Measurements from ENCODE around the gene ZBTB42.
A peak's percentile ranks its signal among the peaks of the same experiment; 100 is the strongest.

The ZBTB42 gene

GRCh38 chr14:104805326-104805678 lies 4.4 kb downstream of the ZBTB42 start (continued):
- TF ChIP-seq, protein P1, sequence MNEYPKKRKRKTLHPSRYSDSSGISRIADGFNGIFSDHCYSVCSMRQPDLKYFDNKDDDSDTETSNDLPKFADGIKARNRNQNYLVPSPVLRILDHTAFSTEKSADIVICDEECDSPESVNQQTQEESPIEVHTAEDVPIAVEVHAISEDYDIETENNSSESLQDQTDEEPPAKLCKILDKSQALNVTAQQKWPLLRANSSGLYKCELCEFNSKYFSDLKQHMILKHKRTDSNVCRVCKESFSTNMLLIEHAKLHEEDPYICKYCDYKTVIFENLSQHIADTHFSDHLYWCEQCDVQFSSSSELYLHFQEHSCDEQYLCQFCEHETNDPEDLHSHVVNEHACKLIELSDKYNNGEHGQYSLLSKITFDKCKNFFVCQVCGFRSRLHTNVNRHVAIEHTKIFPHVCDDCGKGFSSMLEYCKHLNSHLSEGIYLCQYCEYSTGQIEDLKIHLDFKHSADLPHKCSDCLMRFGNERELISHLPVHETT (tag by site-specific recombination; IDR thresholded peaks at IDR 0.05), result peak; percentile 75

- Histone ChIP-seq H3K4me3 (ENCODE audit: low read depth, low read length) (no peak overlapping the region), H3K9me3 (ENCODE audit: control insufficient read depth, insufficient read depth, low read depth, low read length) (no peaks in the 10 kb centered on the region), H3K27ac (ENCODE audit: extremely low read depth, low read depth, low read length) (no peak overlapping the region), H3K4me1 (ENCODE audit: control insufficient read depth, insufficient read depth, low read length) (peaks cover 9% of the 10 kb centered on the region), H3K36me3 (ENCODE audit: control insufficient read depth in 2 of 2, insufficient read depth in 1 of 2, low read length in 2 of 2) (no peaks in the 10 kb centered on the region)
- peak; percentile 71; the same call in 1 of the 2 replicates for TF ChIP-seq ZSCAN5A (tag by site-specific recombination; IDR thresholded peaks at IDR 0.05)
- 0 out of 2 replicates have a peak, but pooled peaks have one; percentile 32 for TF ChIP-seq KLF8 (tag by site-specific recombination; IDR thresholded peaks at IDR 0.05)
- no peak for TF ChIP-seq ZNF391 (tag by site-specific recombination; IDR thresholded peaks at IDR 0.05; ENCODE audit: borderline replicate concordance, low read depth)
- TF ChIP-seq ZEB2 (tag by site-specific recombination; IDR thresholded peaks at IDR 0.05), result peak; percentile 89
- TF ChIP-seq ZNF629 (tag by site-specific recombination; IDR thresholded peaks at IDR 0.05), result 0 out of 2 replicates have a peak, but pooled peaks have one; percentile 18
- TF ChIP-seq EGR2 (tag by site-specific recombination; IDR thresholded peaks at IDR 0.05; ENCODE audit: low read depth), result peak; percentile 47
- TF ChIP-seq ZFHX2 (tag by site-specific recombination; conservative IDR thresholded peaks at IDR 0.05), result peak; percentile 58
- TF ChIP-seq, protein P2, sequence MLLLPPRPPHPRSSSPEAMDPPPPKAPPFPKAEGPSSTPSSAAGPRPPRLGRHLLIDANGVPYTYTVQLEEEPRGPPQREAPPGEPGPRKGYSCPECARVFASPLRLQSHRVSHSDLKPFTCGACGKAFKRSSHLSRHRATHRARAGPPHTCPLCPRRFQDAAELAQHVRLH (tag by site-specific recombination; IDR thresholded peaks at IDR 0.05), result 0 out of 2 replicates have a peak, but pooled peaks have one; percentile 60
- TF ChIP-seq IKZF3 (tag by site-specific recombination; IDR thresholded peaks at IDR 0.05), result 0 out of 2 replicates have a peak, but pooled peaks have one; percentile 29
- TF ChIP-seq GLIS1 (tag by site-specific recombination; IDR thresholded peaks at IDR 0.05), result peak; percentile 60
- no peak for TF ChIP-seq ZNF549 (tag by site-specific recombination; IDR thresholded peaks at IDR 0.05)
- TF ChIP-seq ZBTB26 (tag by site-specific recombination; optimal IDR thresholded peaks at IDR 0.05), result peak; percentile 20
- TF ChIP-seq ZNF366 (tag by site-specific recombination; conservative IDR thresholded peaks at IDR 0.05), result 0 out of 2 replicates have a peak, but pooled peaks have one; percentile 45
- TF ChIP-seq ZNF174 (tag by site-specific recombination; IDR thresholded peaks at IDR 0.05), result no peak
- no peak for TF ChIP-seq SP7 (tag by site-specific recombination; IDR thresholded peaks at IDR 0.05)
- ChIA-PET CTCF (interaction anchor here (0.6 kb wide), 1 partner anchor 24 kb away, joined by 4 read pairs; no protein-coding TSS in a partner anchor), POLR2A (no interaction called here)
Measured at GRCh38 chr14:104805941-104806624, 5.2 kb downstream of the ZBTB42 start.

DNA sequence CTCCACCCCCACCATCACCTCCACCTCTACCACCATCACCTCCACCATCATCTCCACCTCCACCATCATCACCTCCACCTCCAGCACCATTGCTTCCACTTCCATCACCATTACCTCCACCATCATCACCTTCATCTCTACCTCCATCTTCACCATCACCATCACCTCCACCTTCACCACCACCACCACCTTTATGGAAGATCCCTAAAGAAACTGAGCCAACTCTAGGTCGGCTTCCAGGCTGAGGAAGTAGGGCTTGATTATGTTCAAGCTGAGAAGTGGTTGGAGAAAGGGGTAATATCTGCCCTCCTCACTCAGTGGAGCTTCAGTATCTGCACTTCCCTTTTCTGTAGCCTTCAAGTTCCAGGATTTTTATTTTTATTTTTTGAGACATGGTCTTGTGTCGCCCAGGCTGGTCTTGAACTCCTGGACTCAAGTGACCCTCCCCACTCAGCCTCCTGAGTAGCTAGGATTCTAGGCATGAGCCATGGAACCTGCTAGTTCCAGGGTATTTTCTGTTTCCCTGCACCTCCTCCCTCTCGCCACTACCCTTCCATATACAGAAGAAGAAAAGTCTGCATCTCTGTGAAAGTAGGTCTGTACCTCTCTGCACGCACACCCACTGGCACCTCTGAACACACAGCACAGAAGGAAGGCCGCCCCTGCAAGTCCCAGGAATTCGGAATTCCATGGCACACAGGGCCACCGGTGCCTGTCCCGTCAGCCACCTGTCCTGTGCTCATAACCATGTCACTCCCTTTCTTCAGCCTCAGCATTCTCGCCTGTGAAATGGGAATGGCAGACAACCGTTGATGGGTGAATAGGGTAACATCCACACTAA lies 5.9 kb downstream of the ZBTB42 start:
- Histone ChIP-seq H3K27ac (ENCODE audit: extremely low read depth, low read depth, low read length) (no peak overlapping the region), H3K36me3 (ENCODE audit: control insufficient read depth in 2 of 2, insufficient read depth in 1 of 2, low read length in 2 of 2) (no peaks in the 10 kb centered on the region), H3K4me1 (ENCODE audit: control insufficient read depth, insufficient read depth, low read length) (peaks cover 5% of the 10 kb centered on the region), H3K4me3 (ENCODE audit: low read depth, low read length) (no peak overlapping the region), H3K9me3 (ENCODE audit: control insufficient read depth, insufficient read depth, low read depth, low read length) (no peaks in the 10 kb centered on the region)
- TF ChIP-seq, protein P3, sequence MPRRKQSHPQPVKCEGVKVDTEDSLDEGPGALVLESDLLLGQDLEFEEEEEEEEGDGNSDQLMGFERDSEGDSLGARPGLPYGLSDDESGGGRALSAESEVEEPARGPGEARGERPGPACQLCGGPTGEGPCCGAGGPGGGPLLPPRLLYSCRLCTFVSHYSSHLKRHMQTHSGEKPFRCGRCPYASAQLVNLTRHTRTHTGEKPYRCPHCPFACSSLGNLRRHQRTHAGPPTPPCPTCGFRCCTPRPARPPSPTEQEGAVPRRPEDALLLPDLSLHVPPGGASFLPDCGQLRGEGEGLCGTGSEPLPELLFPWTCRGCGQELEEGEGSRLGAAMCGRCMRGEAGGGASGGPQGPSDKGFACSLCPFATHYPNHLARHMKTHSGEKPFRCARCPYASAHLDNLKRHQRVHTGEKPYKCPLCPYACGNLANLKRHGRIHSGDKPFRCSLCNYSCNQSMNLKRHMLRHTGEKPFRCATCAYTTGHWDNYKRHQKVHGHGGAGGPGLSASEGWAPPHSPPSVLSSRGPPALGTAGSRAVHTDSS (tag by site-specific recombination; IDR thresholded peaks at IDR 0.05), result peak; percentile 34; the same call in 1 of the 2 replicates
- TF ChIP-seq PATZ1 (tag by site-specific recombination; IDR thresholded peaks at IDR 0.05), result no peak
- ChIA-PET POLR2A (no interaction called here), CTCF (no interaction called here)

Measured in HEK293 (cell line).